ENCODE data around the gene ATF6B. TPM values are rescaled to one million over a fixed set of nuclear protein-coding genes. Genes with fewer than 3 reads are reported as not detected.
"Not testable (repeated sequence)": the region's sequence is repeated elsewhere in the genome, so short reads cannot be mapped to it uniquely, and the experiment has no call there.

The ATF6B gene
- total RNA-seq, 1 donor: 27.5 TPM

DNA sequence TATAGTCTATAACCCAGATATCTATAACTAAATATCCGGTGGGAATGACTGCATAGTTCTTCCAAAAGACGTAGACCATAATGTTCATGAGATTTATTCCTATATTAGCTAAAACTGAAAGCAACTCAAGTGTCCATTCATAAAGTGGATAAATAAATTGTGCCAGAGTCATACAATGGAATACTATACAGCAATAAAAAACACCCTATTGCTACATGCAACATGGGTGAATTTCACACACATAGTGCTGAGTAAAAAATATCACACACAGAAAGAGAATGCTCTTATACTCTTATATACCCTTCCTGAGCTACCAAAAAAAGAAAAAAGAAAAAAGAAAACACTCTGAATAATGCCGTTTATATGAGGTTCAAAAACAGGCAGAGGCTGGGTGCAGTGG is 25.8 kb downstream of the ATF6B start:
- H3K4me2 ChIP-seq (ENCODE audit: insufficient read depth, low read length): no peak overlapping the region
- DNase-seq (ENCODE audit: insufficient read length, low spot score, missing footprints): no peak
- H3K4me3 ChIP-seq (ENCODE audit: insufficient read depth, low read length): no peak overlapping the region
- no peak overlapping the region for H2AFZ ChIP-seq (ENCODE audit: low read length)
- H3K27ac ChIP-seq (ENCODE audit: low read depth, low read length): no peak overlapping the region
- H3K4me1 ChIP-seq (ENCODE audit: insufficient read depth, low read length): peaks cover 1% of the 10 kb centered on the region
- TF ChIP-seq, protein P1, sequence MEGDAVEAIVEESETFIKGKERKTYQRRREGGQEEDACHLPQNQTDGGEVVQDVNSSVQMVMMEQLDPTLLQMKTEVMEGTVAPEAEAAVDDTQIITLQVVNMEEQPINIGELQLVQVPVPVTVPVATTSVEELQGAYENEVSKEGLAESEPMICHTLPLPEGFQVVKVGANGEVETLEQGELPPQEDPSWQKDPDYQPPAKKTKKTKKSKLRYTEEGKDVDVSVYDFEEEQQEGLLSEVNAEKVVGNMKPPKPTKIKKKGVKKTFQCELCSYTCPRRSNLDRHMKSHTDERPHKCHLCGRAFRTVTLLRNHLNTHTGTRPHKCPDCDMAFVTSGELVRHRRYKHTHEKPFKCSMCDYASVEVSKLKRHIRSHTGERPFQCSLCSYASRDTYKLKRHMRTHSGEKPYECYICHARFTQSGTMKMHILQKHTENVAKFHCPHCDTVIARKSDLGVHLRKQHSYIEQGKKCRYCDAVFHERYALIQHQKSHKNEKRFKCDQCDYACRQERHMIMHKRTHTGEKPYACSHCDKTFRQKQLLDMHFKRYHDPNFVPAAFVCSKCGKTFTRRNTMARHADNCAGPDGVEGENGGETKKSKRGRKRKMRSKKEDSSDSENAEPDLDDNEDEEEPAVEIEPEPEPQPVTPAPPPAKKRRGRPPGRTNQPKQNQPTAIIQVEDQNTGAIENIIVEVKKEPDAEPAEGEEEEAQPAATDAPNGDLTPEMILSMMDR (IDR thresholded peaks at IDR 0.05; ENCODE audit: extremely low read depth, low read depth, low read length): no peak
- peaks cover 2% of the 10 kb centered on the region for H4K20me1 ChIP-seq (ENCODE audit: insufficient read depth, low read length)
- no peaks in the 10 kb centered on the region for H3K36me3 ChIP-seq (ENCODE audit: insufficient read depth, low read length)
- peaks cover 39% of the 10 kb centered on the region for H3K27me3 ChIP-seq (ENCODE audit: insufficient read depth, low read length)
- no peaks in the 10 kb centered on the region for H3K9me3 ChIP-seq (ENCODE audit: low read depth, low read length)
- no peaks in the 10 kb centered on the region for H3K79me2 ChIP-seq (ENCODE audit: insufficient read depth, low read length)

DNA sequence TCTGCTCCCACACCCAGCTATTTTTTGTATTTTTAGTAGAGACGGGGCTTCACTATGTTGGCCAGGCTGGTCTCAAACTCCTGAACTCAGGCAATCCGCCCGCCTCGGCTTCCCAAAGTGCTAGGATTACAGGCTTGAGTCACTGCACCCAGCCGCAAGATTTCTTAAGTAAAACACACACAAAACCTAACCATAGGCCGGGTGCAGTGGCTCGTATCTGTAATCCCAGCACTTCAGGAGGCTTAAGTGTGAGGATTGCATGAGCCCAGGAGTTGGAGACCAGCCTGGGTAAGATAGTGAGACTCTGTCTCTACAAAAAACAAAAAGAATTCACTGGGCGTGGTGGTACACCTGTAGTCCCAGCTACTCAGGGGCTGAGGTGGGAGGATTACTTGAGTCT is 27.8 kb downstream of the ATF6B start:
- DNase-seq (ENCODE audit: insufficient read length, low spot score, missing footprints); H3K9me3 ChIP-seq (ENCODE audit: low read depth, low read length); H3K79me2 ChIP-seq (ENCODE audit: insufficient read depth, low read length); H4K20me1 ChIP-seq (ENCODE audit: insufficient read depth, low read length); H3K4me2 ChIP-seq (ENCODE audit: insufficient read depth, low read length); H3K27ac ChIP-seq (ENCODE audit: low read depth, low read length); H2AFZ ChIP-seq (ENCODE audit: low read length); H3K36me3 ChIP-seq (ENCODE audit: insufficient read depth, low read length); H3K4me1 ChIP-seq (ENCODE audit: insufficient read depth, low read length); H3K4me3 ChIP-seq (ENCODE audit: insufficient read depth, low read length): not testable (repeated sequence)
- H3K27me3 ChIP-seq (ENCODE audit: insufficient read depth, low read length): peaks cover 49% of the 10 kb centered on the region

DNA sequence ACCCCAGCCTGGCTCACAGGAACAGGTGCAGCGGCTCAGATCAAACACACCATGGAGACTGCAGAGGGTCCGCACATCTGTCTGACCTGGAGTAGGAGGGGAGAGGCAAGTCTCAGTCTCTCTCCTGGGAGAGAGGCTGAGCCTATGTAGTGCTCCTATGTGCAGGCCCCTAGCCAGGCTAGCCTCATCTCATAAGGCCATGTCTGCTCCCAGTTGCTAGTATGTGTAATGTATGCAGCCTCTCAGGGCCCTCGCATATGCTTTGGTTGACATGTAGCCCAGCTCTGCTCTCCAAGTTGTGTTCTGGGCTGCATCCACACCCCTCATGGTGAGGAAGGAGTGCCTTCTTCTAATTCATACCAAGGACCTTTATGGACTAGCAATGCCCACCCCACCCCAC is 30.7 kb downstream of the ATF6B start:
- peak; percentile 69 for DNase-seq (ENCODE audit: insufficient read length, low spot score, missing footprints)
- Histone ChIP-seq H3K36me3 (ENCODE audit: insufficient read depth, low read length) (no peaks in the 10 kb centered on the region), H3K79me2 (ENCODE audit: insufficient read depth, low read length) (no peaks in the 10 kb centered on the region), H4K20me1 (ENCODE audit: insufficient read depth, low read length) (peaks cover 3% of the 10 kb centered on the region), H3K4me3 (ENCODE audit: insufficient read depth, low read length) (no peak overlapping the region), H3K27ac (ENCODE audit: low read depth, low read length) (no peak overlapping the region), H3K4me1 (ENCODE audit: insufficient read depth, low read length) (peaks cover 11% of the 10 kb centered on the region), H3K27me3 (ENCODE audit: insufficient read depth, low read length) (peaks cover 55% of the 10 kb centered on the region), H3K9me3 (ENCODE audit: low read depth, low read length) (no peaks in the 10 kb centered on the region), H3K4me2 (ENCODE audit: insufficient read depth, low read length) (no peak overlapping the region), H2AFZ (ENCODE audit: low read length) (no peak overlapping the region)
- TF ChIP-seq, protein P1 (IDR thresholded peaks at IDR 0.05; ENCODE audit: extremely low read depth, low read depth, low read length): no peak

DNA sequence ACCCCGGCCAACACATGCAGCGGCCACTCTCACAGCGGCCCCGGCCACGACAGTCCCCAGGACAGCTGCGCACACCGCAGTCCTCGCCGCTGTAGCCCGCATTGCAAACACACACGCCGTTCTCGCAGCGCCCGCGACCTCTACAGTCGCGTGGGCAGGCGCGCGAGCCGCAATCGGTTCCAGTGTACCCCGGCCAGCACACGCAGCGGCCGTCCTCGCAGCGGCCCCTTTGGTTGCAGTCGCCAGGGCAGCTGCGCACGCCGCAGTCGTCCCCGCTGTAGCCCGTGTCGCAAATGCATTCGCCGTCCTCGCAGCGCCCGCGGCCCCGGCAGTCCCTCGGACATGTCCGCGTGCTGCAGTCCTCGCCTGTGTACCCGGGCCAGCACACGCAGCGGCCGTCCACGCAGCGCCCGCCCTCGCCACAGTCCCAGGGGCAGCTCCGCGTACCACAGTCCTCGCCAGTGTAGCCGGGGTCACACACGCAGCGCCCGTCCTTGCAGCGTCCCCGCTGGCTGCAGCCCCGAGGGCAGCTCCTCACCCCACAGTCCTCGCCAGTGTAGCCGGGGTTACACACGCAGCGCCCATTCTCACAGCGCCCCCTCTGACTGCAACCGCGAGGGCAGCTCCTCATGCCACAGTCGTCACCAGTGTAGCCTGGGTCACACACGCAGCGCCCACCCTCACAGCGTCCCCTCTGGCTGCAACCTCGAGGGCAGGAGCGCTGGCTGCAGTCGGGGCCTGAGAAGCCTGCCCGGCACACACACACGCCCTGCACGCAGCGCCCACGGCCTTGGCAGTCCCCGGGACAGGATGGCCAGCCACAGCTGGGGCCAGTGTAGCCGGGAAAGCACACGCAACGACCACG is 31.4 kb downstream of the ATF6B start:
- H2AFZ ChIP-seq (ENCODE audit: low read length): no peak overlapping the region
- no peaks in the 10 kb centered on the region for H3K9me3 ChIP-seq (ENCODE audit: low read depth, low read length)
- TF ChIP-seq, protein P1 (IDR thresholded peaks at IDR 0.05; ENCODE audit: extremely low read depth, low read depth, low read length): no peak
- H3K4me2 ChIP-seq (ENCODE audit: insufficient read depth, low read length): no peak overlapping the region
- H4K20me1 ChIP-seq (ENCODE audit: insufficient read depth, low read length): peaks cover 3% of the 10 kb centered on the region
- H3K4me3 ChIP-seq (ENCODE audit: insufficient read depth, low read length): no peak overlapping the region
- no peaks in the 10 kb centered on the region for H3K36me3 ChIP-seq (ENCODE audit: insufficient read depth, low read length)
- H3K27me3 ChIP-seq (ENCODE audit: insufficient read depth, low read length): peaks cover 61% of the 10 kb centered on the region
- H3K79me2 ChIP-seq (ENCODE audit: insufficient read depth, low read length): no peaks in the 10 kb centered on the region
- no peak overlapping the region for H3K27ac ChIP-seq (ENCODE audit: low read depth, low read length)
- H3K4me1 ChIP-seq (ENCODE audit: insufficient read depth, low read length): peaks cover 14% of the 10 kb centered on the region
- DNase-seq (ENCODE audit: insufficient read length, low spot score, missing footprints): peak; percentile 79
